Testis (tissue), 5 donors: ENCODE data around the gene SUSD6. TPM values are rescaled to one million over a fixed set of nuclear protein-coding genes. Genes with fewer than 3 reads are reported as not detected.

Experiments used
- DNase-seq: peaks from one replicate; pipeline ENCODE4 v3.0.0-alpha.2; 2019
- H3K27ac ChIP-seq, 2 donors: fragments of 200-600 bp; sonication (generic); one replicate each; pipeline ENCODE4 v1.5.1; 2019
- H3K27me3 ChIP-seq: fragments of 200-600 bp; sonication (generic); one replicate; pipeline ENCODE4 v1.5.1; 2019
- H3K36me3 ChIP-seq: fragments of 200-600 bp; sonication (generic); one replicate; pipeline ENCODE4 v1.5.1; 2017; ENCODE audit warnings: low read depth; ENCODE audit errors: missing control alignments
- H3K4me1 ChIP-seq: fragments of 200-600 bp; sonication (generic); one replicate; pipeline ENCODE4 v1.5.1; 2019
- H3K4me3 ChIP-seq, 2 donors: fragments of 200-600 bp; sonication (generic); one replicate each; pipeline ENCODE4 v1.5.1; 2017 to 2019
- H3K9me3 ChIP-seq: fragments of 200-600 bp; sonication (generic); one replicate; pipeline ENCODE4 v1.5.1; 2017
- POLR2A ChIP-seq: fragments of 450-650 bp; IDR thresholded peaks from one replicate; pipeline ENCODE4 v1.6.1; 2017; ENCODE audit warnings: antibody characterized with exemption, mild to moderate bottlenecking, moderate library complexity
- WGBS, 2 donors: methylation state at CpG; one replicate each; pipeline ENCODE4 v1.1.5; 2018; 5-methylcytosine and 5-hydroxymethylcytosine counted together
- intact Hi-C: fragments of 100-400 bp; cut with DNase I; formaldehyde crosslinking; loops from one replicate; pipeline ENCODE4 v1.15.1; 2023; ENCODE audit warnings: low total_unique reads
- long read RNA-seq, 2 donors: transcript quantifications; one replicate each; lab custom pipeline, GENCODE V29; 2026
- polyA plus RNA-seq: library from polyadenylated mRNA; stranded (reverse); fragments of 350-450 nt; fragmentation: Illumina TruSeq; extraction: RNeasy Lipid Tissue Mini Kit (QIAGEN cat#74804); gene quantifications from one replicate; pipeline ENCODE4 v1.2.3, GENCODE V29; 2014; ENCODE audit warnings: low read depth, low replicate concordance; ENCODE audit not compliant: insufficient read depth
- total RNA-seq, 2 donors: library from RNA; depleted of rRNA; stranded (reverse); fragments of >200 nt; gene quantifications; one replicate each; pipeline ENCODE4 v1.2.3, GENCODE V29; 2016
- TF ChIP-seq, protein P1 (sequence below), 3 experiments: fragments of 450-650 bp in 2 of 3; fragments of 200-600 bp in 1 of 3; sonication (generic) in 1 of 3; IDR thresholded peaks; one replicate each; pipeline ENCODE4 v1.5.1; 2016 to 2019; ENCODE audit warnings: antibody characterized with exemption in 3 of 3, mild to moderate bottlenecking in 2 of 3, moderate library complexity in 1 of 3

The SUSD6 gene, protein sequence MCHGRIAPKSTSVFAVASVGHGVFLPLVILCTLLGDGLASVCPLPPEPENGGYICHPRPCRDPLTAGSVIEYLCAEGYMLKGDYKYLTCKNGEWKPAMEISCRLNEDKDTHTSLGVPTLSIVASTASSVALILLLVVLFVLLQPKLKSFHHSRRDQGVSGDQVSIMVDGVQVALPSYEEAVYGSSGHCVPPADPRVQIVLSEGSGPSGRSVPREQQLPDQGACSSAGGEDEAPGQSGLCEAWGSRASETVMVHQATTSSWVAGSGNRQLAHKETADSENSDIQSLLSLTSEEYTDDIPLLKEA
- total RNA-seq (10 to 100 TPM; 38.7 to 39.5 TPM), polyA plus RNA-seq (27.7 TPM)
- long read RNA-seq, donor 1, full-length matches to known transcripts, result 1 of 1 reads
- long read RNA-seq, donor 1, partial matches to known transcripts, result 0 of 1 reads
- long read RNA-seq, donor 1, other reads (novel, unspliced or antisense), result 0 of 1 reads
- long read RNA-seq, donor 2, full-length matches to known transcripts, result 4 of 4 reads
- long read RNA-seq, donor 2, partial matches to known transcripts, result 0 of 4 reads
- long read RNA-seq, donor 2, other reads (novel, unspliced or antisense), result 0 of 4 reads

DNA sequence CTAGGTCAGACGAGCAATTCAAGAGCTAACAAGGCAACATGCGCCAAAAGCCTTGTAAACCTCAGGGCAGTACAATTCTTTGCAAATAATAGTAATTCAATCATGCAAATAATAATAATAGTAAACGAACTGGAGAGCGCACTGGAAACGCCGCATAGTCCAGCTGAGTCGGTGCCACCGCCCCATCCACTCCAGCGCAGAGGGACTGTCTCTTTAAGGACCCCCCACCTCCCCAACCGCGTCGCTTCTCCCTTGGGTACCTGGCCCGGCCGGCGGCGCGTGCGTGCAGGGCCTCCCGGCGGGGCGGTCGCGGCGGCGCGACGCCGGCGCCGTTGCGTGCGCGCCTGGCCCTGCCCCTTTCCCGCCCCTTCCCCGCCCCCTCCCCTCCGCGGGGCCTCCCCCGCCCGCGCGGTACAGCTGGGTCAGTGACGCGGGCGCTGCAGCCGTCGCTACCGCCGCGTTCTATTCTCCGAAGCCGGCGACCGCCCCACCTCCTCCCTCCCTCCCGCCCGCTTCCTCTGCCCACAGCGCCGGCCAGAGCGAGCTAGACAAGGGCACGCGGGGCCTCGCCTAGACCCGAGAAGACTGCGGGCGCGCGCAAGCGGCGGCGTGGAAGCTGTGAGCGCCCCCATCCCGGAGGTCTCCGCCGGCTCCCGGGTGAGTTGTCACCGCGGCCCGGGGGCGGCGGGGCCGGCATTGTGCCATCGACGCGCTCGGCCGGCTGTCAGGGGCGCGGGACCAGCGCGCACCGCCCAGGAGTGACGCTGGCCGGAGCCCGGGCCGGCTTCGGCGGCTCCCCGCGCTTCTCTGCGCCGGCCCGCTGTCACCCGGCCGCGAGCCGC, at the start of gene SUSD6:
TSS of gene SUSD6 (plus strand) at position 425 of the 842 bp plus-strand sequence. CDS start 46,997 bp downstream, outside the sequence.
- no peaks in the 10 kb centered on the region for H3K27me3 ChIP-seq
- peak within 1 kb of the TSS; percentile 84 to 88 for H3K4me3 ChIP-seq
- 0% methylated on average over 9 to 67 of the region's 105 CpGs for WGBS, 2 donors
- no peaks in the 10 kb centered on the region for H3K36me3 ChIP-seq
- no peaks in the 10 kb centered on the region for H3K9me3 ChIP-seq
- DNase-seq, result peak; percentile 93
- peaks cover 43% of the 10 kb centered on the region for H3K4me1 ChIP-seq
- TF ChIP-seq, protein P1, sequence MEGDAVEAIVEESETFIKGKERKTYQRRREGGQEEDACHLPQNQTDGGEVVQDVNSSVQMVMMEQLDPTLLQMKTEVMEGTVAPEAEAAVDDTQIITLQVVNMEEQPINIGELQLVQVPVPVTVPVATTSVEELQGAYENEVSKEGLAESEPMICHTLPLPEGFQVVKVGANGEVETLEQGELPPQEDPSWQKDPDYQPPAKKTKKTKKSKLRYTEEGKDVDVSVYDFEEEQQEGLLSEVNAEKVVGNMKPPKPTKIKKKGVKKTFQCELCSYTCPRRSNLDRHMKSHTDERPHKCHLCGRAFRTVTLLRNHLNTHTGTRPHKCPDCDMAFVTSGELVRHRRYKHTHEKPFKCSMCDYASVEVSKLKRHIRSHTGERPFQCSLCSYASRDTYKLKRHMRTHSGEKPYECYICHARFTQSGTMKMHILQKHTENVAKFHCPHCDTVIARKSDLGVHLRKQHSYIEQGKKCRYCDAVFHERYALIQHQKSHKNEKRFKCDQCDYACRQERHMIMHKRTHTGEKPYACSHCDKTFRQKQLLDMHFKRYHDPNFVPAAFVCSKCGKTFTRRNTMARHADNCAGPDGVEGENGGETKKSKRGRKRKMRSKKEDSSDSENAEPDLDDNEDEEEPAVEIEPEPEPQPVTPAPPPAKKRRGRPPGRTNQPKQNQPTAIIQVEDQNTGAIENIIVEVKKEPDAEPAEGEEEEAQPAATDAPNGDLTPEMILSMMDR (IDR thresholded peaks at IDR 0.05), result no peak
- TF ChIP-seq POLR2A, result no peak
- H3K27ac ChIP-seq, result peak within 1 kb of the TSS; percentile 93 to 99
- intact Hi-C loops, result no loop called here

DNA sequence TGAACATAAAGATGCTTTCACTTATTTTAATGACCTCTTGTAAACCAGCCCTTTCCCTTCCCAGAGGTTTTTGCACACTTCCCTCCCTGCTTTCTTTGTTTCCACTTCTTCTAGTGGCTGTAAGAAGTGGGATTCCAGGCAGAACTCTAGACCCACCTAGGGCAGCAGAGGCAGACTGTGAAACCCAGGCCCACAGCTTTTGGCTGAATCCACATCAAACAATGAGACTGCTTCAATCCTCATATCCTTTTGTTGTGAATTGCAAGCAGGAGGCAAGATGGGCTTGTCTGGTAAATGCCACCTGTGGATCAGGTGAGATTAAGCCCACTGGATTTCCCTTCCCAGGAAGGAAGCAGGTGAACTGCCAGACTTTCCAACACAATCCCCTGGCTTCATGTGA, 49.5 kb upstream of the SUSD6 start:
- intact Hi-C loops, result no loop called here
- no peaks in the 10 kb centered on the region for H3K36me3 ChIP-seq
- H3K4me1 ChIP-seq, result no peaks in the 10 kb centered on the region
- no peak overlapping the region for H3K27ac ChIP-seq
- H3K4me3 ChIP-seq, result no peak overlapping the region
- TF ChIP-seq, protein P1 (IDR thresholded peaks at IDR 0.05), result no peak
- TF ChIP-seq POLR2A, result no peak
- H3K9me3 ChIP-seq, result no peaks in the 10 kb centered on the region
- no peak for DNase-seq
- no peaks in the 10 kb centered on the region for H3K27me3 ChIP-seq

DNA sequence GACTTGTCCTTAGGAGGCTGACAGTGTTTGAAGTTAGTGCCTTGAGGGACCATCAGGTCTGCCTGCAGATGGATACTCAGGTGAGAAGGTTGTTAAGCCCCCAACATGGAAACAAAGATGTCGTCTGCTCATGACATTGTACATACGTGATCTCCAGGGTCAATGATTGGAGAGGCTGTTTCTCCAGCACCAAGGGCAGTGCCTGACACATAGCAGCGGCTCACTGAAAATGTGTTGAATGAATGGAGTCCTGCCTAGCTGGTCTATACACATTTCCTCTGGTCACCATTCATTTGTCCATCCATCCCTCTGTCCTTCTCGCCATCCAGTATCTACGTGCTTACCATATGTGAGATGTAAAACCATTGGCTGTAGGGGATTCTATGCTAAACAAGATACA, 43.8 kb upstream of the SUSD6 start:
- intact Hi-C loops, result no loop called here
- WGBS, 2 donors, result 84 to 88% methylated on average over 5 of the region's 5 CpGs
- Histone ChIP-seq H3K9me3 (no peaks in the 10 kb centered on the region), H3K4me3 (no peak overlapping the region), H3K27ac (no peak overlapping the region), H3K4me1 (peaks cover 3% of the 10 kb centered on the region), H3K36me3 (no peaks in the 10 kb centered on the region), H3K27me3 (no peaks in the 10 kb centered on the region)
- TF ChIP-seq, protein P1 (IDR thresholded peaks at IDR 0.05), result no peak
- TF ChIP-seq POLR2A, result no peak
- no peak for DNase-seq

DNA sequence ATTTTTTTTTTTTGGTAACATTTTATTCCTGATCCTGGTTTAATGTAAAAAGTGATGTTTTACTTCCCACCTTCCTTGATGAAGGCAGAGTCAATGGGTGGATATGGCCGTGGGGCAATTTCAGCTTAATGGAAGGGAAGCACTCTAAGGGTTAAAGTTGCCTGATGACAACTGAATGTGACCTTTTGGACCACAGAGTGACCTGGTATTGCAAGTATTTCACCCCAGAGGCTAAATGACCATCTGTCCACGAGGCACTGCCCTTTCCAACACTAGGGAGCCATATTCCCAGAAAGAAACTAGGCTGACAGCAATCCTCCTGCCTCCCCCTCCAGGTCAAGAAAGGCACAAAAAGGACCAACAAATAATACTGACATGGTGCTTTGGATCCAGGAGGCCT, 41.5 kb upstream of the SUSD6 start:
- Histone ChIP-seq H3K27me3 (no peaks in the 10 kb centered on the region), H3K27ac (no peak overlapping the region), H3K4me3 (no peak overlapping the region), H3K4me1 (peaks cover 8% of the 10 kb centered on the region), H3K36me3 (no peaks in the 10 kb centered on the region), H3K9me3 (no peaks in the 10 kb centered on the region)
- no peak for TF ChIP-seq POLR2A
- TF ChIP-seq, protein P1 (IDR thresholded peaks at IDR 0.05), result no peak
- no peak for DNase-seq
- whole genome bisulfite sequencing, 2 donors, result 40 to 54% methylated on average over 2 of the region's 2 CpGs
- intact Hi-C loops, result no loop called here
